ENCODE measurements around the gene C19orf81. TPM values are rescaled to one million over a fixed set of nuclear protein-coding genes. Genes with fewer than 3 reads are reported as not detected.
"Not testable (repeated sequence)": the region's sequence is repeated elsewhere in the genome, so short reads cannot be mapped to it uniquely, and the experiment has no call there.

C19orf81 gene
- total RNA-seq, 1 experiment from 2014 or later: 0.41 TPM

GRCh38 chr19:50620394-50620906, 28.8 kb upstream of the C19orf81 start:
- H3K27me3 ChIP-seq (replicated peaks; ENCODE audit: control insufficient read depth, insufficient read depth, low read length); H3K36me3 Mint-ChIP-seq (ENCODE audit: insufficient read depth, unreplicated experiment); H3K4me3 ChIP-seq (ENCODE audit: low read depth, low read length); H3K4me3 Mint-ChIP-seq (ENCODE audit: unreplicated experiment); H3K36me3 ChIP-seq (ENCODE audit: control insufficient read depth, insufficient read depth, low read length); H3K9me3 Mint-ChIP-seq (ENCODE audit: unreplicated experiment); H3K9me3 ChIP-seq; CTCF ChIA-PET; intact Hi-C loops (cut with micrococcal nuclease; ENCODE audit: unreplicated experiment); DNase-seq; BruUV-seq (replicated peaks); POLR2A ChIA-PET; H3K27ac Mint-ChIP-seq (ENCODE audit: unreplicated experiment); H3K4me1 ChIP-seq; H3K4me1 Mint-ChIP-seq (ENCODE audit: low read depth, unreplicated experiment); H3K27me3 Mint-ChIP-seq (ENCODE audit: insufficient read depth, unreplicated experiment): not testable (repeated sequence)

- BruUV-seq (replicated peaks): no TSS peak
- no peak for DNase-seq
- H3K4me3 ChIP-seq (ENCODE audit: low read depth, low read length): no peak overlapping the region
- H3K36me3 ChIP-seq (ENCODE audit: control insufficient read depth, insufficient read depth, low read length): no peaks in the 10 kb centered on the region
- Mint-ChIP-seq H3K27me3 (ENCODE audit: insufficient read depth, unreplicated experiment) (peaks cover 4% of the 10 kb centered on the region), H3K4me3 (ENCODE audit: unreplicated experiment) (no peak overlapping the region), H3K4me1 (ENCODE audit: low read depth, unreplicated experiment) (no peaks in the 10 kb centered on the region), H3K36me3 (ENCODE audit: insufficient read depth, unreplicated experiment) (no peaks in the 10 kb centered on the region), H3K9me3 (ENCODE audit: unreplicated experiment) (no peaks in the 10 kb centered on the region), H3K27ac (ENCODE audit: unreplicated experiment) (no peak overlapping the region)
- ChIA-PET CTCF (no interaction called here), POLR2A (no interaction called here)
- TF ChIP-seq CTCF (IDR thresholded peaks at IDR 0.05; ENCODE audit: insufficient read depth in 1 of 2, low read depth in 1 of 2, low read length in 1 of 2, severe bottlenecking in 1 of 2, unreplicated experiment in 1 of 2): no peak
- H3K27me3 ChIP-seq (replicated peaks; ENCODE audit: control insufficient read depth, insufficient read depth, low read length): no peaks in the 10 kb centered on the region
- no peaks in the 10 kb centered on the region for H3K4me1 ChIP-seq
- H3K9me3 ChIP-seq: no peaks in the 10 kb centered on the region
- intact Hi-C loops (cut with micrococcal nuclease; ENCODE audit: unreplicated experiment): no loop called here
These were observed 24.2 kb upstream of the C19orf81 start for GRCh38 chr19:50624949-50625600.

GRCh38 chr19:50626011-50626410, 23.2 kb upstream of the C19orf81 start:
- DNase-seq: no peak
- H3K36me3 ChIP-seq (ENCODE audit: control insufficient read depth, insufficient read depth, low read length): no peaks in the 10 kb centered on the region
- BruUV-seq (replicated peaks): no TSS peak
- TF ChIP-seq CTCF (IDR thresholded peaks at IDR 0.05; ENCODE audit: insufficient read depth in 1 of 2, low read depth in 1 of 2, low read length in 1 of 2, severe bottlenecking in 1 of 2, unreplicated experiment in 1 of 2): no peak
- Mint-ChIP-seq H3K36me3 (ENCODE audit: insufficient read depth, unreplicated experiment) (no peaks in the 10 kb centered on the region), H3K9me3 (ENCODE audit: unreplicated experiment) (no peaks in the 10 kb centered on the region), H3K27me3 (ENCODE audit: insufficient read depth, unreplicated experiment) (peaks cover 7% of the 10 kb centered on the region), H3K4me1 (ENCODE audit: low read depth, unreplicated experiment) (no peaks in the 10 kb centered on the region), H3K27ac (ENCODE audit: unreplicated experiment) (no peak overlapping the region), H3K4me3 (ENCODE audit: unreplicated experiment) (no peak overlapping the region)
- intact Hi-C loops (cut with micrococcal nuclease; ENCODE audit: unreplicated experiment): no loop called here
- H3K4me3 ChIP-seq (ENCODE audit: low read depth, low read length): no peak overlapping the region
- H3K27me3 ChIP-seq (replicated peaks; ENCODE audit: control insufficient read depth, insufficient read depth, low read length): no peaks in the 10 kb centered on the region
- no peaks in the 10 kb centered on the region for H3K9me3 ChIP-seq
- POLR2A ChIA-PET: no interaction called here
- CTCF ChIA-PET: interaction anchor here (0.6 kb wide), 1 partner anchor 30 kb away, joined by 3 read pairs; no protein-coding TSS in a partner anchor
- H3K4me1 ChIP-seq: no peaks in the 10 kb centered on the region

Data from Caco-2 (cell line).